Kidney glomerular epithelial cell (primary cell): ENCODE results near the gene BLACAT1.

Experiments used
- DNase-seq: peaks from one replicate; lab custom pipeline; 2025; lab: John Stamatoyannopoulos, UW

BLACAT1 gene

GRCh38 chr1:205456868-205457745, 1.3 kb upstream of the BLACAT1 start:
- DNase-seq = no peak

GRCh38 chr1:205456383-205456867, 580 bp upstream of the BLACAT1 start:
- DNase-seq = no peak

- no peak for DNase-seq
Measured at GRCh38 chr1:205454903-205455335, 926 bp downstream of the BLACAT1 start.

DNA sequence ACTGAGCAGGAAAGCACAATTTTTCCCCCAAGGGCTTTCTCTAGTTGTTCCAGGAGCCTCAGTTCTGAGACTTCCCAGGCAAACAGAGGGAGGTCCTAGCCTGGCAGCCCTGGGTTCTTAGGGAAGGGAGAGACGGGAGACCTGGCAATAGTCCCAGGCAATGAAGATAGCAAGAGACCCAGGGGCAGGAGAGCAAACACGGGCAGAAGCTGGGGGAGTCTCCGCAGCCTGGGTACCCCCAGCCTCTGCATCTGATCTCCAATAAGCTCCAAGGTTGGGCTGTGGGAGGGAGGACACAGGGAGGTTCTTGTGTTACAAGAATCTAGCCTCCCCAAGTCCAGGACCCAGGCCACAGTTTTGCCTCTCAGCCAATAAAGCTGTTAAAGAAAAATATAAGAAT, 2.4 kb downstream of the BLACAT1 start:
- DNase-seq = no peak

GRCh38 chr1:205452933-205453332, 2.9 kb downstream of the BLACAT1 start:
- no peak for DNase-seq

GRCh38 chr1:205452364-205452763, 3.5 kb downstream of the BLACAT1 start:
- no peak for DNase-seq

DNA sequence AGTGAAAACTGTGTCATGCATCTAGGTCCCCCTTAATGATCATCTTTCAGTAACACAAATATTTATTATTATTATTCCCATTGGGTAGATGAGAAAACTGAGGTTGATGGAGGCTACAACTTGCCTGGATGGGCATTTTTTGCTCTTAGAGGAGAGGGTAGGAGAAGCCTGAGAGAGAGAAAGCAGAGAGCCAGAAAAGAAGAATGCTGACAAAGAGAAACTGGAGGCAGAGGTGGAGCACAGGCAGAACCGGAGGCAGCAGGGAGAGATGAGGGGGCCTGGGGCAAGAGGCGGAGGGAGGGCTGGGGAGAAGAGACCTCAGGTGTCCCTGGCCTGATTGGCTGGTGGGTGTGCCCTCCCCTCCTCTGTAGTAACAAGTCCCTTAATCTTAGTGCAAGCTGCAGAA, 4.1 kb downstream of the BLACAT1 start:
- DNase-seq = no peak

GRCh38 chr1:205451202-205451601, 4.6 kb downstream of the BLACAT1 start:
- DNase-seq = no peak

DNA sequence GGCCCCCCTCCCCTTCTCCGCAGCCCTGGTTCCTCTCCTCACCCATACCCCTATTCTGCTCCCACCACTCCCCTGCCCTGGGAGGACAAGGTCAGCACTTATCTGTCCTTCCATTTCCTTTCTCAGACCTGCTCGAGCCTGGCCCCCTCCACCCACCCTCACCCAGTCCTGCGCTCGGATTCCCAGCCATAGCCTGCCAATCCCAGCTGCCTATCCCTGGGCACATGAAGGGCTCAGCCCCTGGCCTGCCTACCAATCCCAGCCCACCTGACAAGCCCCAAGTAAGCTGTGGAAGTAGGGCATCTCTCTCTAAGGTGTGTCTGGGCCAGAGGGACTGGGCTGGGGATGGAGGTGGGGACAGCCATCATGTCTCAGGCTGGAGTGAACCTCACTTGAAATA, 5.4 kb downstream of the BLACAT1 start:
- no peak for DNase-seq

GRCh38 chr1:205449750-205450443, 5.9 kb downstream of the BLACAT1 start:
- DNase-seq = peak; percentile 91

DNA sequence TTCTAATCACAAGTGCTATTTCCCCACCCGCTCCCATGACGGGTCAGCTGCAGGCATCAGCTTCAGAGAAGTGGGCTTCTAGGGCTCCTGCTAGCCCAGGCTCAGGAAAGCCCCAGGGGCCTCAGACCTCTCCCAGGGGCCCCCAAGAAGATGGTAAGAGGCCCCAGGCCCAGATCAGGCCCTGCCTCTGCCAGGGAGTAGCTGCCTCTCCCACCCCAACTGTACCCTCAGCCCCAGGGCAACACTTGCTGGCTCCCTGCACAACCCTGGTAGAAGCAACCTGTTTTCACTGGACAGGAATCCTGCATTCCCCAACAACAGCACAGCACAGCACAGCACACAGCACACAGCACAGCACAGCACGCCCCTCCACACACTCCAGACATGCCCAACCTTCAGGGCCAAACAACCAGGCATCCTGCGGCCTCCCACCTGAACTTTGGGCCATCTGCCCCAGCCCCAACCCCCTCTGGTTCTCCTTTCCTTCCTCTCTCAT, 6.5 kb downstream of the BLACAT1 start:
- DNase-seq = no peak

DNA sequence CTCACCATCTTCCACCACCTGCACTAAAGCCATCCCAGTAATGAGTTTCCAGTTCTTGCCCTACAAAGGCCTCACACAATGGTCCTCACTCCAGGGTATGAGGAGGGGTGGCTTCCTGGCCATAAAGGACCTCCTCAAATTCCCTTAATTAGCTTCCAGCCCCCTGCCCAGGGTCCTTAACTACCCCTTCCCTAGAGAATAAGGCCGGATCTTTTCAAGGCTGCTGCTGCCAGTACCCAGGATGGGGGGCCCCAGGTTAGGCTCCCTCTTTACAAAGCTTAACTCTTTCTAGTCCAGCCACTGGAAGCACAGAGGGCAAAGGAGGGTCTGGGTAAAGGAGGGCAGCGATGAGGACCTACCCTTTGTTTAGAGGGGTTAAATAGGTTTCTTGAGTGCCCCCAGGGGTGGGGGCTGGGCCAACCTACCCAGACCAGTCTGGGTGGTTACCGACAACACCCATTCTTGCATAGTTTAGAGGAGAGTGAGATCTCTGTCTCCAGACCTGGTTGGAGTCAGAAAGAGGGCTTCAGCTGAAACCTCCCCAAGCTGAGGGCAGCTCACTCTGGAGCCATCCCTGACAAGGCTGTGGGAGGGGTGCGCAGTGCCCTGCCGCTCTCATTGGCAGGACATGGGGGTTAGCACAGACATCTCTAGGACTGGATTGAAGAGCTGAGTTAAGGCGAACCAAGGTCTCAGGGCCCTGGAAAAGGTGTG, 7.1 kb downstream of the BLACAT1 start:
- no peak for DNase-seq

GRCh38 chr1:205447457-205448341, 8.1 kb downstream of the BLACAT1 start:
- no peak for DNase-seq

DNA sequence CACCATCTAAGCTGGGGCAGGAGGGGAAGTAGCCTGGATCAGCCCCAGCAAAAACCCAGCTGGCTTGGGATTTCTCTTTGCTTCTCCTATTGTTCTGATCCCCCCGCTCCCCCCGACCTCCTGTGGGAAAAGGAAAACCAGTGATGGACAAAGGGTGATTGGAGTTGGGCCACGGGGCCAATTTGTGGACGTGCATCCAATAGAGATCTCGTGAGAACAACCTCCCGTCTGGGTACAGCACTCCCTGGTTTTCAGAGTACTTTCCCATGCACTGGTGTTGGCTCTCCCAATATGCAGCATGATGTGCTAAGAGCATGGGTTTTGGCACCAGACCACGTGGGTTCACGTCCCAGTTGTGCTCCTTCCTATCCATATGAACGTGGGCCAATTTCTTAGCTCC, 9.0 kb downstream of the BLACAT1 start:
- DNase-seq = no peak

DNA sequence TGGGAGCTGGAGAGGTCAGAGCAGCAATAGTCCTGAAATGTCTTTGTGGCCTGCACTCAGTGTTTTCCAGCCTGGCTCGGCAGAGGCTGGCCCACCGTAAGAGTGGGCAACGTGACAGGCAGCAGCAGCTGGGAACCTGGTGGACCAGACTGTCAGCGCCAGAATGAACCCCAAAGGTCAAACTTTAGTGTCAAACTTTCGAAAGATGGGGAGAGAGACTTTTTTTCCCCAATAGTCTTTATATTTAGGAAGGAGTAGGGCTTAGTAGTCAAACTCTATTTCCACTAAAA, 10.3 kb downstream of the BLACAT1 start:
- no peak for DNase-seq

- DNase-seq = no peak
Measured at GRCh38 chr1:205444931-205445645, 10.8 kb downstream of the BLACAT1 start.

- DNase-seq = no peak
Measured at GRCh38 chr1:205444300-205444930, 11.4 kb downstream of the BLACAT1 start.

DNA sequence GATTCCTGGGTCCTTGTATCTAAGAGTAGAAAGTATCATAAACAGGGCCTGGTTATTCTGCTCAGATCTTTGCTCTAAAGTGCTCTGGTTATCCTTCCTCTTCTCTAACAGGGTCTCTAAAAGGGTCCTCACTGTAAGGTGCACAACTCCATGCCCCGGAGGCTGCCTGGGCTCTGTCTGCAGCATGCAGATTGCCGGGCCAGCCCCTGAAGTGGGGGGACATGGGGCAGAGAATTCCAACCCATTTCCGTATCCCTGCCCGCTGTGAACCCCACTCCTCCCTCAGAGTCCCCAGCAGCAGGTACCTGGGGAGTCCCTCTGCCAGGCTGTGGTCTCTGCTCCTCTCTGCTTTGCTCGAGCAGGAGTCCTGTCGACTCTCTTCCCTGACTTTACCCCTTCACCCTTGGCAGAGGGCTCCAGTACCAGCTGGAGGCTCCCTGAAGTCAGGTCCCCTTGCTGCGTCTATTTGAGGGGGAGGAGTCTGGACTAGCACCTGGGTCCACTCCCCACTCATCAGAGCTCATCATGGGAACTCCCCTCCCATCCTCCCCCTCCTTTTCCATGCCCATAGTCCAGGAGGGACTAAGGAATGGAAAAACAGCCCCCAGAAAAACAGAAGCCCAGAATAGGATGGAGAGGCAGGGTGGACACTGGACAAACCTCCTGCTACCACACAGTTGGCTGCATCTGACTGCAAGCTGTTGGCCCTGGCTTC, 12.1 kb downstream of the BLACAT1 start:
- DNase-seq = no peak

GRCh38 chr1:205442051-205442725, 13.7 kb downstream of the BLACAT1 start:
- peak; percentile 71 for DNase-seq
